Hematopoietic multipotent progenitor cell treated with erythropoietin and hydrocortisone succinate and interleukin-3 and kit ligand, for 4 days (in vitro differentiated cells): Measurements from ENCODE around the gene MEIG1.
A peak's percentile ranks its signal among the peaks of the same experiment; 100 is the strongest.
"Not testable (repeated sequence)": the region's sequence is repeated elsewhere in the genome, so short reads cannot be mapped to it uniquely, and the experiment has no call there.

Experiments used
- DNase-seq: peaks from one replicate; pipeline ENCODE4 v3.0.0-alpha.2; 2015

The MEIG1 gene

DNA sequence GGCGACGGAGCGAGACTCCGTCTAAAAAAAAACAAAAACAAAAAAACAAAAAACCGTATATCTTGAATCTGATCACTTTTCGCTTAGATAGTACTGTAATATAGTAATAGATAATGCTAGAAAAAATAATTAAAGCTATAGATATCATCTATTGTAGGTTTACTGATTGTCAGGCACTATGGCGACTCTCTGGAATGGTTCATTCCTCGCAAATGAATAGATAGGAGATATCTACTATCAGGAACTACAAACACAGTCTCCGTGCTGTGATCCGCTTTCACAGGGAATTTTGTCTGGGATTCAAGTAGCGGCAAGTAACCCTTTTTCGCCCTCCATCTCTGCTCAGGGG is 342 bp upstream of the MEIG1 start:
- no peak for DNase-seq

DNA sequence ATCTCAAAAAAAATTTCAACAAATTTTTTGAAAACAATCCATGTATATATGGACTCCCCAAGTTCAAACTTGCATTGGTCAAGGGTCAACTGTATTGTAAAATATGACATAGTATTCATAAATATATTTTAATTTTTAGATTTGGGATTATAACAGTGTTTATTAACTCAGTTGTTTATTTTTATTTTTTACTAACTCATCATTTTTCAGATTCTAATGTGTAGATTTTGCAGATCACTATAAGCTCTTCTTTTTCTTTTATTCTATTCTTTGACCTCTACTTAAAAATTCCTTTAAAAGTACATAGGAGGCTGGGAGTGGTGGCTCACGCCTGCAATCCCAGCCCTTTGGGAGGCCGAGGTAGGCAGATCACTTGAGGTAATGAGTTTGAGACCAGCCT is 8.7 kb downstream of the MEIG1 start:
- no peak for DNase-seq

DNA sequence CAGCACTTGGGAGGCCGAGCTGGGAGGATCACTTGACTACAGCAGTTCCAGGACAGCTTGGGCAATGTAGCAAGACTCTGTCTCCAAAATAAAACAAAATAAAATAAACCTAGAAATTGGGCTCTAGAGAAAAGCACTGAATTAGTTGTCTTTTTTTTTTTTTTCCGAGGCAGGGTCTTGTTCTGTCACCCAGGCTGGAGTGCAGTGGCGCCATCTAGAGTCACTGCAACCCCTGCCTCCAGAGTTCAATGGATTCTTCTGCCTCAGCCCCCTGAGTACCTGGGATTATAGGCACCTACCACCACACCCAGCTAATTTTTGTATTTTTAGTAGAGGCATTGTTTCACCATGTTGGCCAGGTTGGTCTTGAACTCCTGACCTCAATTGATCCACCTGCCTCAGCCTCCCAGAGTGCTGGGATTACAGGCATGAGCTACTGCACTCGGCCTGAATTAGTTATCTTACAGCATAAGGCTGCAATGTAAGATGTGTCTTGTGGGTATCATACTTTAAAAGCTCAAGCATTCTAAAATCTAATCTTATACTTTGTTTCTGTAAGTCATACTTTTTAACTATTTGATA is 12.8 kb downstream of the MEIG1 start:
- DNase-seq: peak; percentile 69

DNA sequence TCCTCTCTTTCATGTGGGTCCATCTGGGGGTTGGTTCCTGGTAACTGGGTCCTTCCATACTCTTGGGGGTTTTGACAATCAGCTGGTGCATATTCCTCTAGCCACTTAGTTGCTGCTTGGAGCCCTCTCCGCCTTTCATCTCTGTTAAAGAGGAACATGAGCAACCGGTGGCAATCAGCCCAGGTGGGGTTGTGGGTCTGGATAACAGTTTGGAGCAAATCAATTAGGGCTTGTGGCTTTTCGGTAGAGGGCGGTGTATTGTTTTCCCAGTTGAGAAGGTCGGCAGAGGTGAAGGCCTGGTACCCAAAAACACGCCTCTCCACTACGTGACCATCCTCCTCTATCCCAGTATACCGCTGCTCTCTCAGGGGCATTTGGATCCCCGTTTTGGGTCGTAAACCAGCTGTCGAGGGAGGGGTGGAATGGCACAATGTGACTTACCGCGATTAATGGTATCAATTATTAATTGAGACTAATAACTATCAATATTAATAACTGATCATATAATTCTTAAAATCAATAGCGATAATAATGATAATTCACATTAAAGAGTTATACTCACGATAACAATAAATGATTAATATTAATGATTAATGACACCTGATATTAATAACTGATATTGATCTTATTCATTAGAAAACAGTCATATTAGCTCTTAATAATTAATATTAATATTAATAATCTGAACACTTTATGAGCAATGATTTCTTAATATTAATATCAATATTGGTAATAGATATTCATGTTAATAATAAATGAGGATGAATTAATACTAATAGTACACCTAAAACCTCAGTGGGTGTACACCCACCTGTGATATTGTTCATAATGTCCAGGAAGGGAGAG is 15.2 kb downstream of the MEIG1 start:
- not testable (repeated sequence) for DNase-seq

DNA sequence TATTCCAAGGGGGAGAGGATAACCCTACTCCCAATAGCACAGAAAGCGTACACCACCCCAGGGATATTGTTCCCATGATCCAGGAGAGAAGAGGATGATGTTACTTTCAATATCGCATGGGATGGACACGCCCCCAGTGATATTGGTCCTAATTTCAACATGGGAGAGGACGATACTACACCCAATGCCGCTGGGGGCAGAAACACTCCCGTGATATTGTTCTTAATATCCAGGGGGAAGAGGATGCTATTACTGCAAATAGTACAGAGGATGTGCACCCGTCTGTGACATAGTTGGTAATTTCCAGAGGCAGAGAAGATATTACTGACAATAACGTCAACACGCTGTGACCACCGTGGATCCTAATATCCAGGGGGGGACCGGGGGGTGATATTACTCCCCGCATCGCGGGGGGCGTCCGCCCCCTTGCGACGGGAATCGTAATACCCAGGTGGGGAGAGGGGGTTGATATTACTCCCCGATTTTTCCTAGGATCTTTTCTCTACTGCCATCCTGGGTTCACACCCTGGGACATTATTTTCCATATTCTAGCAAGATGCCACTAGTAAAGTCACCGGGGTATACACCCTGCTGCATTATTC is 16.6 kb downstream of the MEIG1 start:
- no peak for DNase-seq

DNA sequence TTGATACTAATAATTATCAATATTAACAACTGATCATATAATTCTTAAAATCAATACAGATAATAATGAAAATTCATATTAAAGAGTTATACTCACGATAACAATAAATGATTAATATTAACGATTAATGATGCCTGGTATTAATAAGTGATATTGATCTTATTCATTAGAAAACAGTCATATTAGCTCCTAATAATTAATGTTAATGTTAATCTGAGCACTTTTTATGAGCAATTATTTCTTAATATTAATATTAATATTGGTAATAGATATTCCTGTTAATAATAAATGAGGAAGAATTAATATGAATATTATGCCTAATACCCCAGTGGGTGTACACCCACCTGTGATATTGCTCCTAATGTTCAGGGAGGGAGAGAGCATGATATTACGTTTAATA is 23.6 kb downstream of the MEIG1 start:
- DNase-seq: no peak

DNA sequence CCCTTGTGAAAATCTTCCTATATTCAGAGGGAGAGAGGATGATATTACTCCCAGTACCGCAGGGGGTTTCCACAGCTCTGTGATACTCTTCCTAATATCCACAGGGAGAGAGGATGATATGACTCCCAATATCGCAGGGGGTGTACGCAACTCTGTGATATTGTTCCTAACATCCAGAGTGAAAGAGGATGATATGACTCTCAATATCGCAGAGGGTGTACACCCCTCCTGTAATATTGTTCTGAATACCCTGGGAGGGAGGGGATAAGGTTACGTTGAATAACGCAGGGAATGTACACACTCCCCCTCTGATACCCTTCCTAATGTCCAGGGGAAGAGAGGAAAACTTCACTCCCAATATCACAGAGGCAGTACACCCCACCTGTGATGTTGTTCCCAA is 30.4 kb downstream of the MEIG1 start:
- not testable (repeated sequence) for DNase-seq

DNA sequence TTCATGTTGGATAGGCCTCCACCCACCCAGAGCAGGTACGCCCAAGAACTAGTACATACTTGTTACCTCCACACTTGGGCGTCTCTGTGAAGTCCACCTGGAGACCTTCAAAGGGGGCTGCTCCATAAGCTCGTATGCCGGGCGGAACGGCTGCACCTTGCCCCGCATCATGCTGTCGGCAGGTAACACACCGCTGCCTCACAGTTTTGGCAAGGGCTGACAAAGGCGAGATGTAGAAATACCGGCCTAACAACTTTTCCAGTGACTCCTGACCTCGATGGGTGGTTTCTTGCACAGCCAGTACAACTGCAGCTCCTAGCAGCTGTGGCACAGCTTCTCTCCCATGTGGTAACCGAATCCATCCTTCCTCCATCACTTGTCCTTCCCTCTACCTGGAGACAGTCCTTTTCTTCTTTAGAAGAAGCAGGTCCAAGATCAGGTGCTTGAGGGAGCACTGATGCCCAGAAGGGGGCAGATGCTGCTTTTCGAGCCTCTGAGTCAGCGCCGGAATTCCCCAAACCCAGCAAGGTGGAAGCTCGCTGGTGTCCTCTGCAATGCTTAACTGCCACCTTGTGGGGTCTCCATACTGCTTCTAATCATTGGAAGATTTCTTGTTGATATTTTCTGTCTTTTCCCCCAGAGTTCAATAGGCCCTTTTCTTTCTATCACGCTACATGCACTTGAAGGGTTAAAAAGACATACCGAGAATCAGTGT is 32.0 kb downstream of the MEIG1 start:
- peak; percentile 37 for DNase-seq

DNA sequence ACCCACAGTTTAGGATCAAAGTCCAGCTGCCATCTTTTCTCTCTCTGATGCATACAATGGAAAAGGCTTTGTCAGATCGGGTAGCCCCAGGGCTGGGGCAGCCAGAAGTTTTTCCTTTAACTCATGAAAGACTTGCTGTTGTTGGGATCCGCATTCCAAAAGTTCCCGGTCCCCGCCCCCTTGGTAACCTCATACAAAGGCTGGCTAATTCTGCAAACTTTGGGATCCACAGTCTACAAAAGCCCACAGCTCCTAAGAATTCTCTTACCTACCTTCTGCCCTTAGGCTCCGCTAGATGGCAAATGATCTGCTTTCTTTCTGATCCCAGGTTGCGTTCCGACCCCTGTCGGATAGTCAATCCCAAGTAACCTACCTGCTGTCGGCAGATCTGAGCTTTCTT is 33.1 kb downstream of the MEIG1 start:
- DNase-seq: not testable (repeated sequence)

DNA sequence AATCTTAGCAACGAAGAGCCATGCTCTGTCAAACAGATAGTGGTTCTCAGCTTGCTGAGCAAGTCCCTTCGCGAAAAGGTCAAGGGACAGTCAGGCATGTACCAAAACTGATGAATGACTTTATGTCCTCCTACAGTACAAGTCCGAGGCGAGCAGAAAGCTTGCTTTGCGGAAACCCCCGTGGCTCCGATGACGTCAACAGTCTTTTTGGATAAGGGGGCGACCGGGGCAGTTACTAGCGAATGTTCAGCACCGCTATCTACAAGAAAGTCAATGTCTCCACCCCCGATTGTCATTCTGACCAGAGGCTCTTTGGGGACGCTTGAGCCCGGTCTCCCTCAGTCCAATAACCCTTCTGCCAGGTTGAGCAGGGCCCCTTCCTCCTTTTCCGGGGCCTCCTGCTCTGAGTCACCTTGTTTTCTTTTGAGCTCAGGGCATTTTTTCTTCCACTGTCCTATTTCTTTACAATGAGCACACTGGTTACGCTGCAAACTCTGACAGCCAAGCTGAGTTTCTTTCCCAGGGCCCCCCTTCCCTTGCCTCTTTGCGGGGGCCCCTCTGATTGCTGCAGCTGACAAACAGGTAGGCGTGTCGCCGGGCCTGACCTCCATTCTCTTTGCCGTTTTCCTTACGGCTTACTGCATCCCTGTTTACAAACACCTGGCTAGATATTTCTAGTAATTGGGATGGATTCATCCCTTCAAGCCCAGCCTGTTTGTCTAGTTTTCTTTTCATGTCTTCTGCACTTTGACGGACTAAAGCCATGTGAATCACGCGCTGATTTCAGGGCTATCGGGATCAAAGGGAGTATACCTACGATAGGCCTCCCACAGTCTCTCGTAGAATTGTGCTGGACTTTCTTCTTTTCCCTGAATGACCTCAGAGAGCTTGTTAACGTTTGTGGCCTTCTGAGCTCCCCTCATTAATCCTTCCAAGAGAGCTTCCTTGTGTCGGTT is 34.6 kb downstream of the MEIG1 start:
- not testable (repeated sequence) for DNase-seq

DNA sequence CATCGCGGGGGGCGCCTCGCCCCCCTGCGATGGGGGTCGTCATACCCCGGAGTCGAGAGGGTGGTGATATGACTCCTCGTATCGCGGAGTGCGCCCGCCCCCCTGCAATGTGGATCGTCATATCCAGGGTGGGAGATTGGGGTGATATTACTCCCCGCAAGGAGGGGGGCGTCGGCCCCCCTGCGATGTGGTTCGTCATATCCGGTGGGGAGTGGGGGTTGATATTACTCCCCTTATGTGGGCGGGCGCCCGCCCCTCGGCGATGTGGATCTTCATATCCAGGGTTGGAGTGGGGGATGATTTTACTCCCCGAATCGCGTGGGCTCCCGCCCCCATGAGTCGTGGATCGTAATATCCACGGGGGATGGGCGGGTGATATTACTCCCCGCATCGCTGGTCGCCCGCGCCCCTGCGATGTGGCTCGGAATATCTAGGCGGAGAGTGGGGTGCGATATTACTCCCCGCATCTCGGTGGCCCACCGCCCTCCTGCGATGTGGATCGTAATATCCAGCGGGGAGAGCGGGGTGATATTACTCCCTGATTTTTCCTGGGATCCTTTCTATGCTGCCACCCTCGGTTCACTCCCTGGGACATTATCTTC is 36.9 kb downstream of the MEIG1 start:
- DNase-seq: no peak

DNA sequence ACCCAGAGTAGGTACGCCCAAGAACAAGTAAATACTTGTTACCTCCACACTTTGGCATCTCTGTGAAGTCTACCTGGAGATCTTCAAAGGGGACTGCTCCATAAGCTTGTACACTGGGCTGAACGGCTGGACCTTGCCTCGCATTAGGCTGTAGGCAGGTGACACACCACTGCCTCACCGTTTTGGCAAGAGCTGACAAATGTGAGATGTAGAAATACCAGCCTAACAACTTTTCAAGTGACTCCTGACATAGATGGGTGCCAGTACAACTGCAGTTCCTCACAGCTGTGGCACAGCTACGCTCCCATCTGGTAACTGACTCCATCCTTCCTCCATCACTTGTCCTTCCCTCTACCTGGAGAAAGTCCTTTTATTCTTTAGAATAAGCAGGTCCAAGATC is 54.3 kb downstream of the MEIG1 start:
- DNase-seq: not testable (repeated sequence)

DNA sequence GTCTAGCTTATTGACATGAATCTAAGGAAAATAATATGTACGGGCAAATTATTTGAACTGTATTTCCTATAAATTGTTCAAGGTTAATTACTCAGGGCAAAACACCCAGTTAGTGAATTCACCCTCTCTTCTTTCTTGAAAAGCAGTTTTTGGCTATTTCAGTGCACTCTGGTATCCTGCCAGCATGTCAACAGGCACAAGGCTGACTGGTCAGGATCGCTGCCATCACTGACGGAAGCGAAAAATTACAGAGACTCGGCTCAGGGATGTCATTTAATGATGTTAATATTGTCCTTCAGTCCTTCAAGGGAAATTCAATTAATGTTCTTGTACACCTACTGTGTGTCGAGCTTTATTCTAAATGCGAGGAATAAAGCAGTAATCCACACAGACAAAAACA is 56.3 kb downstream of the MEIG1 start:
- no peak for DNase-seq

DNA sequence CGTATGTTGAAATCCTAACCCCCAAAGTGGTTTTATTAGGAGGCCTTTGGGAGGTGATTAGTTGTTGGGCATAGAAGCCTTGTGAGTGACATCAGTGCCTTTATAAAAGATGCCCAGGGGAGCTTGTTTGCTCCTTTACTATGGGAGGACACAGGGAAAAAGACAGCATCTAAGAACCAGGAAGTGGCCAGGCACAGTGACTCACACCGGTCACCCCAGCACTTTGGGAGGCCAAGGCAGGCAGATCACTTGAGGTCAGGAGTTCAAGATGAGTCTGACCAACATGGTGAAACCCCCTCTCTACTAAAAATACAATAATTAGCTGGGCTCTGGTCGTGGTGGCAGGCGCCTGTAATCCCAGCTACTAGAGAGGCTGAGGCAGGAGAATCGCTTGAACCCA is 61.8 kb downstream of the MEIG1 start:
- DNase-seq: not testable (repeated sequence)
